Stromal cell of bone marrow (primary cell): Measurements from ENCODE around the gene FANCG.

Experiments
- DNase-seq: peaks from one replicate; pipeline ENCODE4 v3.0.0-alpha.2; 2012; ENCODE audit warnings: low read depth

FANCG gene

GRCh38 chr9:35103660-35104191 is 24.0 kb upstream of the FANCG start:
- DNase-seq, result no peak

- DNase-seq, result peak; percentile 96
Measured at GRCh38 chr9:35102769-35103659, 23.3 kb upstream of the FANCG start, which contains the start of gene STOML2. Gene STOML2 (minus strand): TSS chr9:35103131. CDS start chr9:35103094, 37 bp downstream.

GRCh38 chr9:35102465-35102768 is 22.7 kb upstream of the FANCG start:
- DNase-seq, result no peak

GRCh38 chr9:35097573-35097972 is 17.8 kb upstream of the FANCG start:
- DNase-seq, result no peak

GRCh38 chr9:35096035-35096849 is 16.5 kb upstream of the FANCG start, which contains the start of gene PIGO:
Gene PIGO (minus strand): TSS chr9:35096591. CDS start chr9:35095565, 1,026 bp downstream.
- no peak for DNase-seq

- no peak for DNase-seq
Measured at GRCh38 chr9:35091536-35091935, 11.8 kb upstream of the FANCG start.

GRCh38 chr9:35089434-35089833 is 9.7 kb upstream of the FANCG start:
- no peak for DNase-seq

- no peak for DNase-seq
Measured at GRCh38 chr9:35085078-35085477, 5.3 kb upstream of the FANCG start.

GRCh38 chr9:35079041-35079425 is 709 bp downstream of the FANCG start:
- no peak for DNase-seq

GRCh38 chr9:35078066-35078465 is 1.7 kb downstream of the FANCG start:
- no peak for DNase-seq

- no peak for DNase-seq
Measured at GRCh38 chr9:35076848-35077247, 2.9 kb downstream of the FANCG start.

GRCh38 chr9:35075358-35075757 is 4.4 kb downstream of the FANCG start:
- DNase-seq, result no peak

GRCh38 chr9:35074791-35075190 is 5.0 kb downstream of the FANCG start:
- no peak for DNase-seq

- no peak for DNase-seq
Measured at GRCh38 chr9:35074141-35074540, 5.6 kb downstream of the FANCG start.

- DNase-seq, result no peak
Measured at GRCh38 chr9:35073279-35073612, 6.5 kb downstream of the FANCG start.

- peak; percentile 99 for DNase-seq
Measured at GRCh38 chr9:35072461-35073278, 7.1 kb downstream of the FANCG start, which contains the start of gene VCP. Gene VCP (minus strand): TSS chr9:35072625. CDS start chr9:35072353, 272 bp downstream.

- peak; percentile 71 for DNase-seq
Measured at GRCh38 chr9:35071814-35072460, 7.8 kb downstream of the FANCG start.

GRCh38 chr9:35070823-35071813 is 8.6 kb downstream of the FANCG start:
- no peak for DNase-seq

GRCh38 chr9:35069020-35069419 is 10.7 kb downstream of the FANCG start:
- no peak for DNase-seq

GRCh38 chr9:35067056-35067455 is 12.7 kb downstream of the FANCG start:
- no peak for DNase-seq
